NB4 (cell line): ENCODE data around the gene PDZD2.

Experiments
- POLR2A ChIP-seq: IDR thresholded peaks from 2 replicates; pipeline ENCODE4 v1.6.1; 2011; ENCODE audit warnings: mild to moderate bottlenecking; ENCODE audit not compliant: insufficient read length; ENCODE audit errors: extremely low read depth
- TF ChIP-seq, protein P1 (sequence below): IDR thresholded peaks from one replicate; pipeline ENCODE4 v1.5.1; 2012; ENCODE audit warnings: low read depth, low read length

GRCh38 chr5:32088214-32088613 lies 449.3 kb downstream of the PDZD2 start:
- TF ChIP-seq, protein P1, sequence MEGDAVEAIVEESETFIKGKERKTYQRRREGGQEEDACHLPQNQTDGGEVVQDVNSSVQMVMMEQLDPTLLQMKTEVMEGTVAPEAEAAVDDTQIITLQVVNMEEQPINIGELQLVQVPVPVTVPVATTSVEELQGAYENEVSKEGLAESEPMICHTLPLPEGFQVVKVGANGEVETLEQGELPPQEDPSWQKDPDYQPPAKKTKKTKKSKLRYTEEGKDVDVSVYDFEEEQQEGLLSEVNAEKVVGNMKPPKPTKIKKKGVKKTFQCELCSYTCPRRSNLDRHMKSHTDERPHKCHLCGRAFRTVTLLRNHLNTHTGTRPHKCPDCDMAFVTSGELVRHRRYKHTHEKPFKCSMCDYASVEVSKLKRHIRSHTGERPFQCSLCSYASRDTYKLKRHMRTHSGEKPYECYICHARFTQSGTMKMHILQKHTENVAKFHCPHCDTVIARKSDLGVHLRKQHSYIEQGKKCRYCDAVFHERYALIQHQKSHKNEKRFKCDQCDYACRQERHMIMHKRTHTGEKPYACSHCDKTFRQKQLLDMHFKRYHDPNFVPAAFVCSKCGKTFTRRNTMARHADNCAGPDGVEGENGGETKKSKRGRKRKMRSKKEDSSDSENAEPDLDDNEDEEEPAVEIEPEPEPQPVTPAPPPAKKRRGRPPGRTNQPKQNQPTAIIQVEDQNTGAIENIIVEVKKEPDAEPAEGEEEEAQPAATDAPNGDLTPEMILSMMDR = no peak
- TF ChIP-seq POLR2A = no peak
